NCI-H748 treated with DMSO at 0.1 percent for 48 hours (cell line): ENCODE results near the gene ZNF549.
"Not testable (repeated sequence)": the region's sequence is repeated elsewhere in the genome, so short reads cannot be mapped to it uniquely, and the experiment has no call there.

ENCODE experiments used
- DNase-seq: peaks from one replicate; lab custom pipeline; 2025; lab: John Stamatoyannopoulos, UW

ZNF549 gene

GRCh38 chr19:57527136-57527881 is at the start of gene ZNF549:
Gene ZNF549, plus strand, starts transcription at chr19:57527356. Its CDS starts 218 bp downstream, at chr19:57527574.
- peak; percentile 97 for DNase-seq

GRCh38 chr19:57487477-57488298 is 39.5 kb upstream of the ZNF549 start, which contains the start of gene ZNF419:
Gene ZNF419, plus strand, starts transcription at chr19:57487750. Its CDS starts 201 bp downstream, at chr19:57487951.
- DNase-seq: peak; percentile 94

- not testable (repeated sequence) for DNase-seq
Measured at GRCh38 chr19:57488299-57488644, 38.9 kb upstream of the ZNF549 start.

GRCh38 chr19:57499332-57499679 is 27.9 kb upstream of the ZNF549 start:
- not testable (repeated sequence) for DNase-seq

- DNase-seq: peak; percentile 88
Measured at GRCh38 chr19:57499680-57500395, 27.3 kb upstream of the ZNF549 start, which contains the start of gene ZNF773. Gene ZNF773, plus strand, starts transcription at chr19:57499938. Its CDS starts 143 bp downstream, at chr19:57500081.

- DNase-seq: not testable (repeated sequence)
Measured at GRCh38 chr19:57500400-57500799, 26.8 kb upstream of the ZNF549 start.

- no peak for DNase-seq
Measured at GRCh38 chr19:57506163-57506562, 21.0 kb upstream of the ZNF549 start.

- no peak for DNase-seq
Measured at GRCh38 chr19:57511484-57511883, 15.7 kb upstream of the ZNF549 start.

GRCh38 chr19:57512845-57513244 is 14.3 kb upstream of the ZNF549 start:
- DNase-seq: no peak

GRCh38 chr19:57515255-57515654 is 11.9 kb upstream of the ZNF549 start:
- no peak for DNase-seq

- DNase-seq: not testable (repeated sequence)
Measured at GRCh38 chr19:57518021-57518420, 9.1 kb upstream of the ZNF549 start.

GRCh38 chr19:57537953-57538547 is 10.9 kb downstream of the ZNF549 start:
- no peak for DNase-seq

GRCh38 chr19:57546513-57546912 is 19.4 kb downstream of the ZNF549 start:
- DNase-seq: no peak

- no peak for DNase-seq
Measured at GRCh38 chr19:57552432-57552831, 25.3 kb downstream of the ZNF549 start.

GRCh38 chr19:57557659-57558058 is 30.5 kb downstream of the ZNF549 start:
- DNase-seq: no peak

- no peak for DNase-seq
Measured at GRCh38 chr19:57558525-57558924, 31.4 kb downstream of the ZNF549 start.

- DNase-seq: no peak
Measured at GRCh38 chr19:57559008-57559403, 31.9 kb downstream of the ZNF549 start.

GRCh38 chr19:57559404-57560025 is 32.4 kb downstream of the ZNF549 start, which contains the start of gene ZNF550:
Gene ZNF550, minus strand, starts transcription at chr19:57559863. Its CDS starts 181 bp downstream, at chr19:57559682.
- DNase-seq: peak; percentile 88

- no peak for DNase-seq
Measured at GRCh38 chr19:57560049-57560491, 32.9 kb downstream of the ZNF549 start.

- DNase-seq: no peak
Measured at GRCh38 chr19:57563547-57563946, 36.4 kb downstream of the ZNF549 start.
